Measurements from ENCODE around the gene RPN1.

RPN1 gene

GRCh38 chr3:128578346-128578745 is 72.3 kb downstream of the RPN1 start:
- DNase-seq (ENCODE audit: low read depth): no peak

- DNase-seq (ENCODE audit: low read depth): no peak
Observed at GRCh38 chr3:128577711-128578110, 72.9 kb downstream of the RPN1 start.

- no peak for DNase-seq (ENCODE audit: low read depth)
Observed at GRCh38 chr3:128576290-128576689, 74.3 kb downstream of the RPN1 start.

GRCh38 chr3:128575777-128576176 is 74.8 kb downstream of the RPN1 start:
- DNase-seq (ENCODE audit: low read depth): no peak

GRCh38 chr3:128573707-128574162 is 76.9 kb downstream of the RPN1 start:
- DNase-seq (ENCODE audit: low read depth): no peak

- no peak for DNase-seq (ENCODE audit: low read depth)
Observed at GRCh38 chr3:128573160-128573559, 77.5 kb downstream of the RPN1 start.

- no peak for DNase-seq (ENCODE audit: low read depth)
Observed at GRCh38 chr3:128572644-128573105, 77.9 kb downstream of the RPN1 start.

- DNase-seq (ENCODE audit: low read depth): no peak
Observed at GRCh38 chr3:128572013-128572412, 78.6 kb downstream of the RPN1 start.
